ENCODE measurements around the gene NLRC5.

NLRC5 gene, protein sequence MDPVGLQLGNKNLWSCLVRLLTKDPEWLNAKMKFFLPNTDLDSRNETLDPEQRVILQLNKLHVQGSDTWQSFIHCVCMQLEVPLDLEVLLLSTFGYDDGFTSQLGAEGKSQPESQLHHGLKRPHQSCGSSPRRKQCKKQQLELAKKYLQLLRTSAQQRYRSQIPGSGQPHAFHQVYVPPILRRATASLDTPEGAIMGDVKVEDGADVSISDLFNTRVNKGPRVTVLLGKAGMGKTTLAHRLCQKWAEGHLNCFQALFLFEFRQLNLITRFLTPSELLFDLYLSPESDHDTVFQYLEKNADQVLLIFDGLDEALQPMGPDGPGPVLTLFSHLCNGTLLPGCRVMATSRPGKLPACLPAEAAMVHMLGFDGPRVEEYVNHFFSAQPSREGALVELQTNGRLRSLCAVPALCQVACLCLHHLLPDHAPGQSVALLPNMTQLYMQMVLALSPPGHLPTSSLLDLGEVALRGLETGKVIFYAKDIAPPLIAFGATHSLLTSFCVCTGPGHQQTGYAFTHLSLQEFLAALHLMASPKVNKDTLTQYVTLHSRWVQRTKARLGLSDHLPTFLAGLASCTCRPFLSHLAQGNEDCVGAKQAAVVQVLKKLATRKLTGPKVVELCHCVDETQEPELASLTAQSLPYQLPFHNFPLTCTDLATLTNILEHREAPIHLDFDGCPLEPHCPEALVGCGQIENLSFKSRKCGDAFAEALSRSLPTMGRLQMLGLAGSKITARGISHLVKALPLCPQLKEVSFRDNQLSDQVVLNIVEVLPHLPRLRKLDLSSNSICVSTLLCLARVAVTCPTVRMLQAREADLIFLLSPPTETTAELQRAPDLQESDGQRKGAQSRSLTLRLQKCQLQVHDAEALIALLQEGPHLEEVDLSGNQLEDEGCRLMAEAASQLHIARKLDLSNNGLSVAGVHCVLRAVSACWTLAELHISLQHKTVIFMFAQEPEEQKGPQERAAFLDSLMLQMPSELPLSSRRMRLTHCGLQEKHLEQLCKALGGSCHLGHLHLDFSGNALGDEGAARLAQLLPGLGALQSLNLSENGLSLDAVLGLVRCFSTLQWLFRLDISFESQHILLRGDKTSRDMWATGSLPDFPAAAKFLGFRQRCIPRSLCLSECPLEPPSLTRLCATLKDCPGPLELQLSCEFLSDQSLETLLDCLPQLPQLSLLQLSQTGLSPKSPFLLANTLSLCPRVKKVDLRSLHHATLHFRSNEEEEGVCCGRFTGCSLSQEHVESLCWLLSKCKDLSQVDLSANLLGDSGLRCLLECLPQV (N-terminal part only)

GRCh38 chr16:56988948-56989945 is at the start of gene NLRC5:
Gene NLRC5 (plus strand): TSS chr16:56989557. CDS start chr16:57020713, 31,156 bp downstream.
- H3K4me3 ChIP-seq (ENCODE audit: low read depth, low read length), result peak within 1 kb of the TSS; percentile 81
- TF ChIP-seq, protein P1, sequence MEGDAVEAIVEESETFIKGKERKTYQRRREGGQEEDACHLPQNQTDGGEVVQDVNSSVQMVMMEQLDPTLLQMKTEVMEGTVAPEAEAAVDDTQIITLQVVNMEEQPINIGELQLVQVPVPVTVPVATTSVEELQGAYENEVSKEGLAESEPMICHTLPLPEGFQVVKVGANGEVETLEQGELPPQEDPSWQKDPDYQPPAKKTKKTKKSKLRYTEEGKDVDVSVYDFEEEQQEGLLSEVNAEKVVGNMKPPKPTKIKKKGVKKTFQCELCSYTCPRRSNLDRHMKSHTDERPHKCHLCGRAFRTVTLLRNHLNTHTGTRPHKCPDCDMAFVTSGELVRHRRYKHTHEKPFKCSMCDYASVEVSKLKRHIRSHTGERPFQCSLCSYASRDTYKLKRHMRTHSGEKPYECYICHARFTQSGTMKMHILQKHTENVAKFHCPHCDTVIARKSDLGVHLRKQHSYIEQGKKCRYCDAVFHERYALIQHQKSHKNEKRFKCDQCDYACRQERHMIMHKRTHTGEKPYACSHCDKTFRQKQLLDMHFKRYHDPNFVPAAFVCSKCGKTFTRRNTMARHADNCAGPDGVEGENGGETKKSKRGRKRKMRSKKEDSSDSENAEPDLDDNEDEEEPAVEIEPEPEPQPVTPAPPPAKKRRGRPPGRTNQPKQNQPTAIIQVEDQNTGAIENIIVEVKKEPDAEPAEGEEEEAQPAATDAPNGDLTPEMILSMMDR (conservative IDR thresholded peaks at IDR 0.05; ENCODE audit: low read depth, low read length), result no peak
- peak; percentile 80 for DNase-seq (ENCODE audit: low read depth)

DNA sequence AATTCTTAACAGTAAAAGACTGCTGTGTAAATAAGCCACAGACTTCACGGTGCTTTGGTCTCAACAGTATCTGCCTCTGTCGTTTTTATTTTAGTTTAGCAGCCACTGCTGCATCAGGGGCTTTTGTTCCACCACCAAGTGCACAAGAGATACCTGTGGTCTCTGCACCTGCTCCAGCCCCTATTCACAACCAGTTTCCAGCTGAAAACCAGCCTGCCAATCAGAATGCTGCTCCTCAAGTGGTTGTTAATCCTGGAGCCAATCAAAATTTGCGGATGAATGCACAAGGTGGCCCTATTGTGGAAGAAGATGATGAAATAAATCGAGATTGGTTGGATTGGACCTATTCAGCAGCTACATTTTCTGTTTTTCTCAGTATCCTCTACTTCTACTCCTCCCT is 49.6 kb upstream of the NLRC5 start:
- no peak for DNase-seq (ENCODE audit: low read depth)
- TF ChIP-seq, protein P1 (conservative IDR thresholded peaks at IDR 0.05; ENCODE audit: low read depth, low read length), result no peak
- no peak overlapping the region for H3K4me3 ChIP-seq (ENCODE audit: low read depth, low read length)

- DNase-seq (ENCODE audit: low read depth), result no peak
- no peak overlapping the region for H3K4me3 ChIP-seq (ENCODE audit: low read depth, low read length)
- TF ChIP-seq, protein P1 (conservative IDR thresholded peaks at IDR 0.05; ENCODE audit: low read depth, low read length), result no peak
Measured at GRCh38 chr16:56941092-56941491, 48.3 kb upstream of the NLRC5 start.

- DNase-seq (ENCODE audit: low read depth), result no peak
- TF ChIP-seq, protein P1 (conservative IDR thresholded peaks at IDR 0.05; ENCODE audit: low read depth, low read length), result no peak
- no peak overlapping the region for H3K4me3 ChIP-seq (ENCODE audit: low read depth, low read length)
Measured at GRCh38 chr16:56941856-56942331, 47.5 kb upstream of the NLRC5 start.

DNA sequence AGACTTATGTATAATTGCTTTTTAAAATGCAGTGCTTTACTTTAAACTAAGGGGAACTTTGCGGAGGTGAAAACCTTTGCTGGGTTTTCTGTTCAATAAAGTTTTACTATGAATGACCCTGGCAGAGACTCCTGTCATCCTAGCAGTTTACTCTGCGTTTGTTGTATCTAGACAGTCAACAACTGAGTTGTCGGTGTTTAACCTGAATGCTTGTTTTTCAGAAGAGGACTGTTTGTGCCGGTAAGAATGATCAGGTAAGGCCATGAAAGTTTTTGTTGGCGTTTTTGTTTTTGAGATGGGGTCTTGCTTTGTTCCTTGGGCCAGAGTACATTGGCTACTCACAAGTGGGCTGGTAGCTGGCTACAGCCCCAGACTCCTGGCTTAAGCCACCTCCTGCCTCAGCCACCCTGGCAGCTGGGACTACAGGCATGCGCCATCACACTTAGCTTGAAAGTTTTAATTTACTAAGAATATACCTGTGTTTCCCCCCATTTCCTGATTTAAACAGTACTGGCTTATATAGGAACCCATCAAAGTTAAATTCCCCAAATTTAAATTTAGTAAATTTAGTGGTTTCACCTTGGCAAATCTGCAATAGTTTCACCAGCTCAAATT is 45.5 kb upstream of the NLRC5 start:
- H3K4me3 ChIP-seq (ENCODE audit: low read depth, low read length), result no peak overlapping the region
- TF ChIP-seq, protein P1 (conservative IDR thresholded peaks at IDR 0.05; ENCODE audit: low read depth, low read length), result no peak
- no peak for DNase-seq (ENCODE audit: low read depth)

Data from choroid plexus epithelial cell (primary cell).